Caco-2 (cell line): ENCODE measurements around the gene CDH11. TPM values are rescaled to one million over a fixed set of nuclear protein-coding genes. Genes with fewer than 3 reads are reported as not detected.

Experiments used
- BruUV-seq: library from RNA; stranded (reverse); fragments of 400-500 nt; replicated peaks from 2 replicates; lab custom pipeline; 2021; lab: Mats Ljungman, UMichigan
- CTCF ChIA-PET: fragments of 300-600 bp; sonication (Branson Sonifier 250); formaldehyde crosslinking; loops from one replicate; lab custom pipeline; 2022; ENCODE audit warnings: antibody characterized with exemption; lab: Charles Lee
- POLR2A ChIA-PET: fragments of 300-600 bp; sonication (Branson Sonifier 250); formaldehyde crosslinking; loops from one replicate; lab custom pipeline; 2022; ENCODE audit warnings: antibody characterized with exemption; lab: Charles Lee
- DNase-seq, 2 experiments: peaks; one replicate each; pipeline versions ENCODE4 v3.0.0 to v3.0.0-alpha.2; 2020 to 2022
- H3K27me3 ChIP-seq: replicated peaks from 2 replicates; pipeline ENCODE4 v1.6.0; 2011; ENCODE audit warnings: low read length; ENCODE audit not compliant: control insufficient read depth, insufficient read depth
- H3K36me3 ChIP-seq: 2 replicates; pipeline ENCODE4 v1.5.1; 2011; ENCODE audit warnings: low read length; ENCODE audit not compliant: control insufficient read depth, insufficient read depth
- H3K4me1 ChIP-seq: fragments of 250-450 bp; sonication (Bioruptor Pico); 2 replicates; pipeline ENCODE4 v1.5.1; 2020; ENCODE audit warnings: mild to moderate bottlenecking
- H3K4me3 ChIP-seq: 2 replicates; pipeline ENCODE4 v1.5.1; 2011; ENCODE audit warnings: low read depth, mild to moderate bottlenecking, control low read depth, low read length
- H3K9me3 ChIP-seq: fragments of 250-450 bp; sonication (Bioruptor Pico); 2 replicates; pipeline ENCODE4 v1.5.1; 2020; ENCODE audit warnings: mild to moderate bottlenecking, moderate library complexity
- H3K27ac Mint-ChIP-seq: one replicate; pipeline ENCODE4 v1.8.0; 2022; ENCODE audit warnings: mixed read lengths; ENCODE audit not compliant: unreplicated experiment
- H3K27me3 Mint-ChIP-seq: one replicate; pipeline ENCODE4 v1.8.0; 2022; ENCODE audit warnings: mixed read lengths; ENCODE audit not compliant: insufficient read depth, unreplicated experiment
- H3K36me3 Mint-ChIP-seq: one replicate; pipeline ENCODE4 v1.8.0; 2022; ENCODE audit warnings: mild to moderate bottlenecking, mixed read lengths; ENCODE audit not compliant: insufficient read depth, unreplicated experiment
- H3K4me1 Mint-ChIP-seq: one replicate; pipeline ENCODE4 v1.8.0; 2022; ENCODE audit warnings: low read depth, mixed read lengths; ENCODE audit not compliant: unreplicated experiment
- H3K4me3 Mint-ChIP-seq: one replicate; pipeline ENCODE4 v1.8.0; 2022; ENCODE audit warnings: mild to moderate bottlenecking, moderate library complexity, mixed read lengths; ENCODE audit not compliant: unreplicated experiment
- H3K9me3 Mint-ChIP-seq: one replicate; pipeline ENCODE4 v1.8.0; 2022; ENCODE audit warnings: mixed read lengths; ENCODE audit not compliant: unreplicated experiment
- intact Hi-C: fragments of 100-400 bp; cut with micrococcal nuclease; formaldehyde crosslinking; loops from one replicate; pipeline ENCODE4 v1.10.0; 2022; ENCODE audit not compliant: unreplicated experiment
- total RNA-seq: library from RNA; stranded (reverse); gene quantifications from 2 replicates; pipeline ENCODE4 v1.2.3, GENCODE V29; 2022
- TF ChIP-seq, protein P1 (sequence below), 2 experiments: fragments of 200-600 bp in 1 of 2; IDR thresholded peaks; 1 replicate in 1 of 2; 2 replicates in 1 of 2; pipeline versions ENCODE4 v1.5.1 to v1.8.0; 2011 to 2022; ENCODE audit warnings: antibody characterized with exemption in 1 of 2, control low read depth in 1 of 2, inconsistent platforms in 1 of 2, low read depth in 1 of 2, low read length in 1 of 2, mild to moderate bottlenecking in 1 of 2, moderate library complexity in 1 of 2; ENCODE audit not compliant: insufficient read depth in 1 of 2, severe bottlenecking in 1 of 2, unreplicated experiment in 1 of 2

The CDH11 gene
- total RNA-seq, 1 experiment from 2014 or later, result not detected

- H3K4me1 ChIP-seq, result peaks cover 11% of the 10 kb centered on the region
- H3K27me3 ChIP-seq, result no peaks in the 10 kb centered on the region
- no peak for DNase-seq
- BruUV-seq, result no TSS peak
- no peaks in the 10 kb centered on the region for H3K9me3 ChIP-seq
- ChIA-PET CTCF (no interaction called here), POLR2A (interaction anchor here (0.6 kb wide), 1 partner anchor 37 kb away, joined by 10 read pairs; no protein-coding TSS in a partner anchor)
- Mint-ChIP-seq H3K9me3 (no peaks in the 10 kb centered on the region), H3K4me3 (no peak overlapping the region), H3K4me1 (no peaks in the 10 kb centered on the region), H3K36me3 (peaks cover 6% of the 10 kb centered on the region), H3K27me3 (peaks cover 19% of the 10 kb centered on the region), H3K27ac (no peak overlapping the region)
- intact Hi-C loops, result no loop called here
- TF ChIP-seq, protein P1, sequence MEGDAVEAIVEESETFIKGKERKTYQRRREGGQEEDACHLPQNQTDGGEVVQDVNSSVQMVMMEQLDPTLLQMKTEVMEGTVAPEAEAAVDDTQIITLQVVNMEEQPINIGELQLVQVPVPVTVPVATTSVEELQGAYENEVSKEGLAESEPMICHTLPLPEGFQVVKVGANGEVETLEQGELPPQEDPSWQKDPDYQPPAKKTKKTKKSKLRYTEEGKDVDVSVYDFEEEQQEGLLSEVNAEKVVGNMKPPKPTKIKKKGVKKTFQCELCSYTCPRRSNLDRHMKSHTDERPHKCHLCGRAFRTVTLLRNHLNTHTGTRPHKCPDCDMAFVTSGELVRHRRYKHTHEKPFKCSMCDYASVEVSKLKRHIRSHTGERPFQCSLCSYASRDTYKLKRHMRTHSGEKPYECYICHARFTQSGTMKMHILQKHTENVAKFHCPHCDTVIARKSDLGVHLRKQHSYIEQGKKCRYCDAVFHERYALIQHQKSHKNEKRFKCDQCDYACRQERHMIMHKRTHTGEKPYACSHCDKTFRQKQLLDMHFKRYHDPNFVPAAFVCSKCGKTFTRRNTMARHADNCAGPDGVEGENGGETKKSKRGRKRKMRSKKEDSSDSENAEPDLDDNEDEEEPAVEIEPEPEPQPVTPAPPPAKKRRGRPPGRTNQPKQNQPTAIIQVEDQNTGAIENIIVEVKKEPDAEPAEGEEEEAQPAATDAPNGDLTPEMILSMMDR (IDR thresholded peaks at IDR 0.05; ENCODE audit: insufficient read depth in 1 of 2, low read depth in 1 of 2, low read length in 1 of 2, severe bottlenecking in 1 of 2, unreplicated experiment in 1 of 2), result no peak
- no peaks in the 10 kb centered on the region for H3K36me3 ChIP-seq
- no peak overlapping the region for H3K4me3 ChIP-seq
These were observed 53.6 kb downstream of the CDH11 start for GRCh38 chr16:65068151-65068740.

DNA sequence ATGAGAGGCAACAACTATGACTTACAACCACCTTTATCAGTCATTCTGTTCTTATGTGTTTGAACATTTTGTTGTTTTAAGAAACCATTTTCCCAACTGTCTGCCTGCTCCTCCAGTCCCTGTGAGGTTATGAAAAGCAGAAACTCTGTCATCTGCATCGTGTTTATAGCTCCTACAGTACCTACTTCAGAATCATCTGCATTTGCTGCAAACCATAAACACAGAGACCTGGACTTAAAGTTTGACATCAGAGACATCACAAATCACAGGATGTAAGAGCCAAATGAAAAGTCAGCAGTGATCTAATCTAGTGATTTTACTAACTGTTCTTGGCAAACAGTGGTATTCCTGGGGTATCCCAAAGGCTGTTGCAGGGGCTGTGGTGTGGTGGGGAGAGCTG lies 55.2 kb downstream of the CDH11 start:
- BruUV-seq, result no TSS peak
- CTCF ChIA-PET, result no interaction called here
- peaks cover 11% of the 10 kb centered on the region for H3K4me1 ChIP-seq

DNA sequence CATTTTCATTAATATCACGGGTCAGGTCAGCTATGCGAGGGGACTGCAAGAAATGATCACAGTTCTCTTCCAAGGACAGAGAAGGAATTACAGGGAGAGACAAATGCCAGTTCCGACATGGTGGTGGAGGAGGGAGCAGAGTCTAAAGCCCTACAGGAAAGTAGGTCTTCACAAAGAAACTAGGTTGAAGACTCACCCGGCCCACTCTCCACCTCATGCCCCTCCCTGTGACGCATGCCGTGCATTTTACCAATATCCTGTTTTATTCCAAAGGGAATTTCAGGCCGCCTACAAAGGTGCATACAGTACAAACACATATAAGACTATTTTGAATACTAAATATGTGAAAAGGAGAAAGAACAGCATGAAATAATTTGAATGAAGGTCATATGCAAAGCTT lies 56.8 kb downstream of the CDH11 start:
- Mint-ChIP-seq H3K9me3 (no peaks in the 10 kb centered on the region), H3K4me3 (no peak overlapping the region), H3K36me3 (no peaks in the 10 kb centered on the region), H3K4me1 (no peaks in the 10 kb centered on the region), H3K27me3 (peaks cover 22% of the 10 kb centered on the region), H3K27ac (no peak overlapping the region)
- no TSS peak for BruUV-seq
- TF ChIP-seq, protein P1 (IDR thresholded peaks at IDR 0.05; ENCODE audit: insufficient read depth in 1 of 2, low read depth in 1 of 2, low read length in 1 of 2, severe bottlenecking in 1 of 2, unreplicated experiment in 1 of 2), result no peak
- Histone ChIP-seq H3K36me3 (no peaks in the 10 kb centered on the region), H3K27me3 (no peaks in the 10 kb centered on the region), H3K4me1 (peaks cover under 1% of the 10 kb centered on the region; the same call in 1 of the 2 replicates), H3K9me3 (no peaks in the 10 kb centered on the region), H3K4me3 (no peak overlapping the region)
- DNase-seq, result no peak
- POLR2A ChIA-PET, result no interaction called here
- intact Hi-C loops, result no loop called here
- CTCF ChIA-PET, result no interaction called here

More for the DNA sequence above, 55.2 kb downstream of the CDH11 start:
- H3K36me3 Mint-ChIP-seq, result peaks cover 6% of the 10 kb centered on the region
- H3K27ac Mint-ChIP-seq, result no peak overlapping the region
- POLR2A ChIA-PET, result no interaction called here
- H3K4me3 Mint-ChIP-seq, result no peak overlapping the region
- intact Hi-C loops, result no loop called here
- Histone ChIP-seq H3K4me3 (no peak overlapping the region), H3K9me3 (no peaks in the 10 kb centered on the region), H3K36me3 (no peaks in the 10 kb centered on the region), H3K27me3 (no peaks in the 10 kb centered on the region)
- H3K27me3 Mint-ChIP-seq, result peaks cover 19% of the 10 kb centered on the region
- no peaks in the 10 kb centered on the region for H3K4me1 Mint-ChIP-seq
- TF ChIP-seq, protein P1 (IDR thresholded peaks at IDR 0.05; ENCODE audit: insufficient read depth in 1 of 2, low read depth in 1 of 2, low read length in 1 of 2, severe bottlenecking in 1 of 2, unreplicated experiment in 1 of 2), result no peak
- DNase-seq, result no peak
- no peaks in the 10 kb centered on the region for H3K9me3 Mint-ChIP-seq
